ENCODE data around the gene MOCOS.

MOCOS gene

DNA sequence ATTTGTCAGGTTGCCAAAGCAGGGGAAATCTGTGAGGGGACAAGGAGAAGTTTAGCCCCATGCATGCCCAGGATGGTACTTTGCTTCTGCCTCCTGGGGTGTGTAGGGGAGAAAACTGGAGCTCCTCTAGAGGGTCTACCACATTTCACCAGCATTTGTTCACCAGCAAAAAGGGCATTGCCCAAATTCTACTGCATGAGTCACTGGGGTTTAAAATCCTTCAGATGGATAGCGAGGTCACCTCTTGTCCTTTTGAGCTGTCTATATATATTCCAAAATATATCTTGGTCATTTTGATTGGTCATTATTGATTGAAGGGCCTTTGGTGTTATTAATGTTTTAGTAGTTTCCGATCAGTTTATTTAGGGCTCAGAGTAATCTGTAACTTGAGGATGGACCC is 128.9 kb downstream of the MOCOS start:
- H3K27ac ChIP-seq (ENCODE audit: low read depth, low read length): no peak overlapping the region
- no peaks in the 10 kb centered on the region for H3K4me1 ChIP-seq (ENCODE audit: control insufficient read depth in 5 of 5, insufficient read depth in 5 of 5, low read length in 5 of 5)
- H3K36me3 ChIP-seq (ENCODE audit: control insufficient read depth in 5 of 5, insufficient read depth in 5 of 5, low read length in 5 of 5): no peaks in the 10 kb centered on the region
- H3K4me3 ChIP-seq (ENCODE audit: low read depth in 1 of 5, low read length in 5 of 5): no peak overlapping the region
- no peak overlapping the region for H3K9ac ChIP-seq (ENCODE audit: low read length in 5 of 5)
- H3K27me3 ChIP-seq (ENCODE audit: control insufficient read depth in 5 of 5, insufficient read depth in 4 of 5, low read length in 5 of 5): no peaks in the 10 kb centered on the region
- peaks cover 0 to 5% (median 0%) of the 10 kb centered on the region in 5 donors for H3K9me3 ChIP-seq (ENCODE audit: control insufficient read depth in 5 of 5, low read length in 5 of 5)

Measured in subcutaneous abdominal adipose tissue (tissue), 5 donors.